ENCODE measurements around the gene ZMYND19. TPM values are rescaled to one million over a fixed set of nuclear protein-coding genes. Genes with fewer than 3 reads are reported as not detected.

Gene ZMYND19
- total RNA-seq, 4 donors from 2014 or later: 13.8 to 17.4 (median 15.8) TPM

- no peak for DNase-seq (ENCODE audit: low spot score in 2 of 2)
- Histone ChIP-seq H3K4me1 (peaks cover 0 to 41% (median 11%) of the 10 kb centered on the region in 4 donors), H3K27me3 (no peaks in the 10 kb centered on the region), H3K27ac (no peak overlapping the region), H3K9me3 (no peaks in the 10 kb centered on the region), H3K36me3 (peaks cover 0 to 65% (median 0%) of the 10 kb centered on the region in 3 donors), H3K4me3 (no peak overlapping the region)
- TF ChIP-seq CTCF (IDR thresholded peaks at IDR 0.05) (no peak), POLR2A (IDR thresholded peaks at IDR 0.05) (no peak), EP300 (IDR thresholded peaks at IDR 0.05) (no peak)
- WGBS, 2 donors: 83 to 94% methylated on average over 18 to 20 of the region's 23 CpGs
Observed at GRCh38 chr9:137580209-137580953, 9.9 kb downstream of the ZMYND19 start.

GRCh38 chr9:137579259-137579604 lies 11.1 kb downstream of the ZMYND19 start:
- peak overlapping the region; percentile 37 to 80 (median 66) for H3K27ac ChIP-seq
- H3K9me3 ChIP-seq: no peaks in the 10 kb centered on the region
- H3K27me3 ChIP-seq: no peaks in the 10 kb centered on the region
- TF ChIP-seq CTCF (IDR thresholded peaks at IDR 0.05) (no peak), EP300 (IDR thresholded peaks at IDR 0.05) (no peak), POLR2A (IDR thresholded peaks at IDR 0.05) (no peak)
- peaks cover 0 to 65% (median 6%) of the 10 kb centered on the region in 3 donors for H3K36me3 ChIP-seq
- 28 to 41% methylated on average over 18 to 19 of the region's 19 CpGs for WGBS, 2 donors
- H3K4me3 ChIP-seq: peak overlapping the region; percentile 85 to 99 (median 99)
- peaks cover 0 to 47% (median 11%) of the 10 kb centered on the region in 4 donors for H3K4me1 ChIP-seq
- no peak for DNase-seq (ENCODE audit: low spot score in 2 of 2)

- 2% methylated on average over 48 to 49 of the region's 82 CpGs for WGBS, 2 donors
- peaks cover 0 to 47% (median 11%) of the 10 kb centered on the region in 4 donors for H3K4me1 ChIP-seq
- DNase-seq (ENCODE audit: low spot score in 2 of 2): peak; percentile 86 to 90
- no peaks in the 10 kb centered on the region for H3K9me3 ChIP-seq
- H3K27ac ChIP-seq: peak within 1 kb of the TSS; percentile 37 to 80 (median 66)
- H3K4me3 ChIP-seq: peak within 1 kb of the TSS; percentile 85 to 99 (median 99)
- no peaks in the 10 kb centered on the region for H3K27me3 ChIP-seq
- TF ChIP-seq EP300 (IDR thresholded peaks at IDR 0.05) (peak; percentile 31 to 67), POLR2A (IDR thresholded peaks at IDR 0.05) (peak; percentile 27 to 53), CTCF (IDR thresholded peaks at IDR 0.05) (peak; percentile 92 to 99 (median 96))
- peaks cover 0 to 65% (median 6%) of the 10 kb centered on the region in 3 donors for H3K36me3 ChIP-seq
Observed at GRCh38 chr9:137578518-137579258, 11.6 kb downstream of the ZMYND19 start, which contains the start of gene DPH7. Gene DPH7, minus strand, starts transcription at chr9:137578925. Its CDS starts 148 bp downstream, at chr9:137578777.

GRCh38 chr9:137575716-137576411 lies 14.4 kb downstream of the ZMYND19 start:
- 81 to 86% methylated on average over 12 of the region's 12 CpGs for WGBS, 2 donors
- Histone ChIP-seq H3K9me3 (no peaks in the 10 kb centered on the region), H3K4me1 (peaks cover 0 to 47% (median 11%) of the 10 kb centered on the region in 4 donors), H3K27me3 (no peaks in the 10 kb centered on the region), H3K27ac (no peak overlapping the region), H3K4me3 (no peak overlapping the region), H3K36me3 (peaks cover 0 to 63% (median 15%) of the 10 kb centered on the region in 3 donors)
- no peak for DNase-seq (ENCODE audit: low spot score in 2 of 2)
- TF ChIP-seq EP300 (IDR thresholded peaks at IDR 0.05) (no peak), CTCF (IDR thresholded peaks at IDR 0.05) (no peak), POLR2A (IDR thresholded peaks at IDR 0.05) (no peak)
